ENCODE measurements around the gene PDE2A.

PDE2A gene

DNA sequence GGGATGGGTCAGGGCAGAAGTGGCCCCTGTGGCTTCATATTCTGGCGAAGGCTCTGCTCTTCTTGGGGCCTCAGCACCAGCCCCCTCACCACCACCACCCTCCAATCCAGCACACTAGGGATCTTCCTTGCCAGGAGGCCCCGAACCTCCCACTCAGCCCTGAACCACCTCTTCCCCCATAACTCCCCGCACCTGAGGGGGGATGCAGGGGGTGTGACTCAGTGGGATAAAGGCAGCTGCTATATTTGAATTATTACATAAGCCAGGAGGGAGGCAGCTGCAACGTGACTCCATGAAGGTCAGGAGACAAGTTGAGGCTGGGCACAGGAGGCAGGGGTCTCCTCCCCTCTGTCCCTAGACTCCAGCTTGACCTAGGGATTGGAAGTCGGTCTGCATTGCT, 5.6 kb upstream of the PDE2A start:
- DNase-seq (ENCODE audit: insufficient read length, low spot score) (no peak), FAIRE-seq (no peak)
- TF ChIP-seq, protein P1, sequence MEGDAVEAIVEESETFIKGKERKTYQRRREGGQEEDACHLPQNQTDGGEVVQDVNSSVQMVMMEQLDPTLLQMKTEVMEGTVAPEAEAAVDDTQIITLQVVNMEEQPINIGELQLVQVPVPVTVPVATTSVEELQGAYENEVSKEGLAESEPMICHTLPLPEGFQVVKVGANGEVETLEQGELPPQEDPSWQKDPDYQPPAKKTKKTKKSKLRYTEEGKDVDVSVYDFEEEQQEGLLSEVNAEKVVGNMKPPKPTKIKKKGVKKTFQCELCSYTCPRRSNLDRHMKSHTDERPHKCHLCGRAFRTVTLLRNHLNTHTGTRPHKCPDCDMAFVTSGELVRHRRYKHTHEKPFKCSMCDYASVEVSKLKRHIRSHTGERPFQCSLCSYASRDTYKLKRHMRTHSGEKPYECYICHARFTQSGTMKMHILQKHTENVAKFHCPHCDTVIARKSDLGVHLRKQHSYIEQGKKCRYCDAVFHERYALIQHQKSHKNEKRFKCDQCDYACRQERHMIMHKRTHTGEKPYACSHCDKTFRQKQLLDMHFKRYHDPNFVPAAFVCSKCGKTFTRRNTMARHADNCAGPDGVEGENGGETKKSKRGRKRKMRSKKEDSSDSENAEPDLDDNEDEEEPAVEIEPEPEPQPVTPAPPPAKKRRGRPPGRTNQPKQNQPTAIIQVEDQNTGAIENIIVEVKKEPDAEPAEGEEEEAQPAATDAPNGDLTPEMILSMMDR (IDR thresholded peaks at IDR 0.05; ENCODE audit: insufficient read depth, missing control alignments): no peak

DNA sequence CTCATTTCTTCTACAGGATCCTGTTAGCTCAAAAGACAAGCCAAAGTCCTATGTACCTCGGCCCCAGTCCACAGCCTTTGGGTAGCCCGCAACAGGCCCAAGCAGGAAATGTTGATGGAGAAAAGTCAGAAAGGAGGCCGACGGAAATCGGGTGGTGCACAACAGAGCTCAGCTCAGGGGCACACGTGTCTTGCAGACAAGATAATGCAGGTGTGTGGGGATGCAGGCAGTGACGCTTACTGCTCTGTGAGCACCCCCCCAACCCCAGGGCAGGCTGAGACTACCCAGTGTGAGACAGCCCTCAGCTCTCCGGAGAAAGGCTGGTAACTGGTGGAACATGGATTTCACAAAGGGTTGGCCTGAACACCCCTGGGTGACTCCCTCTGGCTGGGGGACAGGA, 4.3 kb upstream of the PDE2A start:
- TF ChIP-seq, protein P1 (IDR thresholded peaks at IDR 0.05; ENCODE audit: insufficient read depth, missing control alignments): no peak
- DNase-seq (ENCODE audit: insufficient read length, low spot score) (no peak), FAIRE-seq (no peak)

DNA sequence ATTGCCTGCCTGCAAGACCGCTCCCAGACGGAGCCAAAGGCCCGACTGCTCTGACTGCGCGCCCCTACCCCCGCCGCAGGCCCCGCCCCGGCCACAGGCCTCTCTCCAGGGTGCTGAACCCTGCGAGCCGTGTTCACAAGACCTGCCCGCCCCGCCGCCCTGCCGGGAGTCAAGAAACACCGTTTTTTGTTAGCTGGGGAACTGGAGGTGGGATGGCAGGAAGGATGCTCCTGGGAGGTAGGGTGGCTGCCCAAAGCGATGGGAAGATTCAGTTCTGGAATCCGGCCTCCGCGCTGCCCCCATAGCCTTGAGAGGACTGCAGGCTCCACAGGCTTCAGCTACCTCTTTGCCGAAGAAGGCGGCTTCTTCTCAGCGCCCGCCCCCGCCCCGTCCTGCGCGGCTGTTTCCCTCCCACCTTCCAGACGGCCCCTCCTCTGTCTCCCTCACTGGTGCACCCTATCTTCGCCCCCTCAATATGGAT, 2.7 kb upstream of the PDE2A start:
- FAIRE-seq (no peak), DNase-seq (ENCODE audit: insufficient read length, low spot score) (no peak)
- TF ChIP-seq, protein P1 (IDR thresholded peaks at IDR 0.05; ENCODE audit: insufficient read depth, missing control alignments): no peak

DNA sequence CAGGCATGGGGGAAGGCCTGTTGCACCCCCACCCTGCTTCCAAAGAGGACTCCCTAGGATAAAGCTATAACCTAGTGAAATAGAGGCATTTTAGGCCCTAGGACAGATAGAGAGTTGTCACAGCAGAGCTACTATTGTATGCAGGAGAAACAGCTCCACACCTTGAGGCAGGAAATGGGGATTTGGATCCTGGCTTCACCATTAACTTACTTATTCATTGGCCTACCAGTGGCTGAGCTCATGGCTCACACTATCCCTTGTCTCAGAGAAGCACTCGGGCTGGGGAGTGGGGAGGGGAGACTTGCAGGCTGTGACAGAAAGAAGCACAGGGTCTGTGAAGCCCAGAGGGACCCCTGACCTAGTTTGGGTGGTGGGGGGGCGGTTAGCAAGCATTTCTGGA, 999 bp upstream of the PDE2A start:
- TF ChIP-seq, protein P1 (IDR thresholded peaks at IDR 0.05; ENCODE audit: insufficient read depth, missing control alignments): no peak
- no peak for FAIRE-seq
- no peak for DNase-seq (ENCODE audit: insufficient read length, low spot score)

DNA sequence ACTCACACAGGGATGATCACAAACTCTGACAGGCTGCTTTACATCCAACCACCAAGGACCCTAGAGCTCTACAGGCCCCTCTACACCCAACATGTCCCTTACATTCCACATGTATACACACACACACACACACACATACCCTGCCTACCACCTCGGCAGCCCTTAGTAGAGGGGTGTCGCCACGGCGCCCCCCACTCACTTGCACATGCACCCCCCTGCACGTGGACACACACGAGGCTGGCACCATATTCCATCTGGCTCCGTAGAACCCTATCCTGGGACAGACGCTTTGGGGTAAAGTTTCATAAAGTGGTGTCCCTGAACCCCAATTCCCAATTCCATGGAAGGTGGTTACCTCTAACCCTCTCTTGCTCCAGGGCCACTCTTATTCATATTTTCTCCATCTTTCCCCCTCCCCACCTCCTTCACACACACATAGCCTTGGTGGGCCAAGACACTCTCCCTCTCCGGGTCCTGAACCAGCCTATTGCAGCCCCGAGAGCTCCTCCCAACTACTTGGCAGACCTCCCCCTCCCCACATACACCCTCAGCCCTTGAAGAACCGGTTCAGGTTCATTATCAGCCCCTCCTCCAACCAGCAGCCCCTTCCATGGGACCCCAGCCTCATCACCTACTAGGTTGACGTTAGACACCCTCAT, 809 bp downstream of the PDE2A start:
- TF ChIP-seq, protein P1 (IDR thresholded peaks at IDR 0.05; ENCODE audit: insufficient read depth, missing control alignments): no peak
- DNase-seq (ENCODE audit: insufficient read length, low spot score): no peak
- no peak for FAIRE-seq

DNA sequence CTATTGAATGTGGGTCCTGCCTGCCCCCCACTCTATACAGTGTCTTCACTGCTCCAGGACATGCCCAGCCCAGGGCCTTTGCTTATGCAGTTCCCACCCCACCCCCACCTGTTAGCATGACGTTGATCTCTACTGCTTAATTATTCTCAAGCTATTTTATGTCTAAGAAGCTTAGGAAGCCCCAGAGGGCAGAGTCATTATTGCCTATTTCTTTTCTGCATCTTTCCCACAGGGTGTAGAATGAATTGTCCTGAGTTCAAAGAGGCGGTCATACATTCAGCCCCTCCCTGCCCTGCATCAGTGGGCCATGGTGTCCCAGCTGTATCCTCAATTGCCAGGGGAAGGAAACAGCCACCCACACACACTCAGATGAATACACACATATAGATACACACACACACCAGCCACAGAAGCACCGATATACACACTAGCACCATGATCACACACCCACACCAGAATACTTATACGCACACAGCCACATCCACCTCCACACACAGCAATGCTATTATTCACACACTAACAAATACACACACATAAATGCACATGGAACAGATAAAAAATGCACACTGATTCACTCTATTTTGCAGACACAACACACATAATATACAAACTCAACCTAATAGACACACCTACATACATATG, 1.5 kb downstream of the PDE2A start:
- FAIRE-seq (no peak), DNase-seq (ENCODE audit: insufficient read length, low spot score) (peak; percentile 74)
- TF ChIP-seq, protein P1 (IDR thresholded peaks at IDR 0.05; ENCODE audit: insufficient read depth, missing control alignments): no peak

All from D721Med (cell line).